GM12873 (cell line): ENCODE data around the gene MAGI2.

Experiments
- TF ChIP-seq, protein P1 (sequence below): IDR thresholded peaks from 2 replicates; pipeline ENCODE4 v1.5.1; 2012; ENCODE audit warnings: low read depth, mild to moderate bottlenecking, moderate library complexity, low read length, control low read depth; ENCODE audit not compliant: insufficient read depth; ENCODE audit errors: missing control alignments

Gene MAGI2

DNA sequence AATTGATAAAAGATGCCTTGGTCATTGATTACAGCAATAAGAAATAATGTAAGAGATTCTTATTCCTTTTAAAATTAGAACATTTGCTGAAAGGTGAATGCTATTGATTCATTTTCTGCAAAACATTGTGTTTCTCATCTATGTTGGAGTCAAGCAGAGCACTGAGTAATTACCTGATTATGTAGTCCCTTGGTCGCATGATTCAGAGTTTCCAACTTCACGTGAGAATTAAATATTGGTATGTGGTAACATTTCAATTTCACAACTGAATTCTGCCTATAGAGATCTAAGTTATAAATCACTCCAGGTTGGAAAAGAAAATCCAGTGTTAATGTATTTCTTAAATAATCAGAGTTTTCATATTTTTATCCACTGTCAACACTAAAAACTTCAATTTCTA, 953.5 kb downstream of the MAGI2 start:
- TF ChIP-seq, protein P1, sequence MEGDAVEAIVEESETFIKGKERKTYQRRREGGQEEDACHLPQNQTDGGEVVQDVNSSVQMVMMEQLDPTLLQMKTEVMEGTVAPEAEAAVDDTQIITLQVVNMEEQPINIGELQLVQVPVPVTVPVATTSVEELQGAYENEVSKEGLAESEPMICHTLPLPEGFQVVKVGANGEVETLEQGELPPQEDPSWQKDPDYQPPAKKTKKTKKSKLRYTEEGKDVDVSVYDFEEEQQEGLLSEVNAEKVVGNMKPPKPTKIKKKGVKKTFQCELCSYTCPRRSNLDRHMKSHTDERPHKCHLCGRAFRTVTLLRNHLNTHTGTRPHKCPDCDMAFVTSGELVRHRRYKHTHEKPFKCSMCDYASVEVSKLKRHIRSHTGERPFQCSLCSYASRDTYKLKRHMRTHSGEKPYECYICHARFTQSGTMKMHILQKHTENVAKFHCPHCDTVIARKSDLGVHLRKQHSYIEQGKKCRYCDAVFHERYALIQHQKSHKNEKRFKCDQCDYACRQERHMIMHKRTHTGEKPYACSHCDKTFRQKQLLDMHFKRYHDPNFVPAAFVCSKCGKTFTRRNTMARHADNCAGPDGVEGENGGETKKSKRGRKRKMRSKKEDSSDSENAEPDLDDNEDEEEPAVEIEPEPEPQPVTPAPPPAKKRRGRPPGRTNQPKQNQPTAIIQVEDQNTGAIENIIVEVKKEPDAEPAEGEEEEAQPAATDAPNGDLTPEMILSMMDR, result no peak

DNA sequence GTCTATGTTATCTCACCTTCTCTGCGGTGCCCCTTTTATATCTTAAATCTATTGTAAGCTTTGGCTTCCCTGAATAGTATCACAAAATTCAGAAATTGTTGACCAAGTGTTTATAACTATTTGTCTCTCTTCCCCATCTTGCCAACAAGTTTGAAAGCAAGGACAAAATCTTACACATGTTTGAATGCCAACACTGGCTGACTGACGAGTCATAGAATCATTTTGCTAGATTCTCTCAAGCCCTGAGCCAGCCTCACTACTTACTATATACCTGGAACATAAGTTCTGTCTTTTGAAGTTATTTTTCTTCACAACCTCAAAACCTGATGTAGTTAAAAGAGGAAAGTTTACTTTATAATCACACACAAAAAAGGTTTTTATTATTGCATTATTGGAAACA, 954.2 kb downstream of the MAGI2 start:
- TF ChIP-seq, protein P1, result no peak

GRCh38 chr7:78497728-78498427, 955.6 kb downstream of the MAGI2 start:
- TF ChIP-seq, protein P1, result no peak

DNA sequence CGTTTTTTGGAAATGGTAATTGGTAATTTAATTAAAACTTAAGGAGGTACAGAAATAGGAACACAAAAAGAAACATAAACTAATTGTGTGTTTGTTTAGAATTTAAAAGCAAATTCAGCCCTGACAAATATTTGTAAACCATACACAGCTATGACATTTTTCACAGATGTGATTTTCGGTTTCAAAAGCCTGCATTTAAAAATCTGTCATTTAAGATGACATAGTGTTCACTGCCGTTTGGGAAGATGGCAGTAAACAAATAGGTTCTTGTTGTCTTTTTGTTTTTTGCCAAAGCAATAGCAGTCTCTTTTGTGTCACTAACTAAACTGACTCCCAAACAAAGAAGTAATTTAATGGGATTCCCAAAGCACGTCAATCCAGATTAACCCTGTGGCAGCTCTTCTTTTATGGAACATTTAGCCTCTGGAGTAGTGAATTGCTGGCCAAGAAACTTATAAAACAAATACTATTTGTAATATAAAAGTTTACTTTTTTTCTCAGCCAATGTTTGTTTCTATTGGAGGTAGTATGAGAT, 957.3 kb downstream of the MAGI2 start:
- TF ChIP-seq, protein P1, result no peak

DNA sequence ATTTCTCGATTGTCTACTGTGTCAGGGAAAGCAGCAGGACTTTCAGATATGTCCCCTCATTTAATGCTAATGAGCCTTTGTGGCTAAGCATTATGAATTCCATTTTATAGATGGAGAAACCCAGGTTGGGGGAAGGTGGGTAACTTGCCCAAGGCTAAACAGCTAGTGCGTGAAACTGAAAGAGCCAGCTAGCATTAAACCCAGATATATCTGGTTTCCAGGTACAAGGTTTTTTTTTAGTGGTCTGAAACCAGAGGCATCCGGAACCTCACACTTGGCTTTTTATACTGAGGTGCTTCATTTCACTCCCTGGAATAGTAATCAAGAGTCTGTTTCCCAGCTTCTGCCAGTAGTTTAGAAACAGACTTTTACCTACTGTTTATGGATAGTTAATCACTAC, 960.1 kb downstream of the MAGI2 start:
- TF ChIP-seq, protein P1, result no peak

DNA sequence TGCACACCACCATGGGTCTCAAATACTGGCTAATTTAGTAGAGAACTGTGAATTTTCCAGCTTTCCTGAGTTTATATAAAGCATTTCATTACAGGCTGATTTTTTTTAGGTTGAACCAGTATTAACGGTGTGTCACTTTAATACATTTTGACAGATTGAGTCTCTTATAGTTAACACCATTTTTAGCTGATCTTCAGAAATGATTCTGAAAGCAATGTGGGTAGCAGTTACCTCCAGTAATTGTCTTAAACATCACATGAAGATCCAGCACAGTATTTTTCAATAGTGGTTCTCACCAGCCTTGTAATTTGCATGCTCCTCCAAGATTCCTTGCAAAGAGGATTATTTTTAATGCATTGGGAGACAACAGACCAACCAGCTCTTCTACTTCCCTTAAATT, 961.3 kb downstream of the MAGI2 start:
- TF ChIP-seq, protein P1, result no peak

DNA sequence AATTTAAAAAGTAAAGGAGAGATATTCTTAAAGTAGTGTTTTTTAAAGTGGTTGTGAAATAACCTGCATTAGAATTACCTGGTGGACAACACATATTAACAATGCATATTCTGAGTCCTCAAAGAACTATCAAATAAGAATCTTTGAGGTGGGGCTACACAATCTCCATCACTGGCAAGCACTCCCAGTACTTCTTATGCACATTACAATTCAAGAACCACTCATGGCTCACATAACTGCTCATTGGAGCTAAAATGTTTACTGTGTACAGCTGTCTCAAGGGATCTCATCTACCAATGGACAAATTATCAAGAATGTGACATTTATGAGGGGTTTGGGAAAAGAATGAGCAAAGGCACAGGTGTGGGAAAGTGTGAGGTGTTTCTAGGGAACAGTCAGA, 962.9 kb downstream of the MAGI2 start:
- TF ChIP-seq, protein P1, result no peak
